Thoracic aorta (tissue), 2 donors: ENCODE measurements around the gene PALB2. TPM values are rescaled to one million over a fixed set of nuclear protein-coding genes. Genes with fewer than 3 reads are reported as not detected.

Experiments
- ATAC-seq: fragments of 150-250 bp; one replicate; pipeline ENCODE4 v1.8.0; 2017; ENCODE audit warnings: low read depth; ENCODE audit not compliant: insufficient number of reproducible peaks, low FRiP score
- DNase-seq: peaks from one replicate; pipeline ENCODE4 v3.0.0-alpha.2; 2020; ENCODE audit warnings: low spot score
- H3K27ac ChIP-seq, 2 donors: fragments of 200-600 bp; sonication (generic); 1 replicate in 1 of 2; 2 replicates in 1 of 2; pipeline ENCODE4 v1.5.1; 2016; ENCODE audit warnings: mild to moderate bottlenecking in 2 of 2, moderate library complexity in 2 of 2
- H3K27me3 ChIP-seq: fragments of 200-600 bp; sonication (generic); replicated peaks from 2 replicates; pipeline ENCODE4 v1.6.0; 2016; ENCODE audit warnings: mild to moderate bottlenecking; ENCODE audit not compliant: insufficient read depth
- H3K36me3 ChIP-seq: fragments of 200-600 bp; sonication (generic); one replicate; pipeline ENCODE4 v1.5.1; 2016
- H3K4me1 ChIP-seq, 2 donors: fragments of 200-600 bp; sonication (generic); 1 replicate in 1 of 2; 2 replicates in 1 of 2; pipeline versions ENCODE4 v1.5.1 to v1.6.0; 2016; ENCODE audit warnings: low read depth in 2 of 2, mild to moderate bottlenecking in 1 of 2; ENCODE audit not compliant: control insufficient read depth in 1 of 2
- H3K4me3 ChIP-seq: fragments of 200-600 bp; sonication (generic); 2 replicates; pipeline ENCODE4 v1.5.1; 2016; ENCODE audit warnings: mild to moderate bottlenecking
- H3K9me3 ChIP-seq: fragments of 200-600 bp; sonication (generic); 2 replicates; pipeline ENCODE4 v1.5.1; 2016
- total RNA-seq, 2 donors: library from RNA; depleted of rRNA; stranded (reverse); fragments of >200 nt; gene quantifications; one replicate each; pipeline versions ENCODE4 v1.1.0 to v1.2.3, GENCODE V29; 2016
- TF ChIP-seq, protein P1 (sequence below): fragments of 200-600 bp; sonication (generic); IDR thresholded peaks from one replicate; pipeline ENCODE4 v1.5.1; 2019; ENCODE audit warnings: antibody characterized with exemption

Gene PALB2
- total RNA-seq, 2 donors from 2014 or later = 5.1 to 14.2 TPM

GRCh38 chr16:23673971-23674614, 33.0 kb upstream of the PALB2 start:
- TF ChIP-seq, protein P1, sequence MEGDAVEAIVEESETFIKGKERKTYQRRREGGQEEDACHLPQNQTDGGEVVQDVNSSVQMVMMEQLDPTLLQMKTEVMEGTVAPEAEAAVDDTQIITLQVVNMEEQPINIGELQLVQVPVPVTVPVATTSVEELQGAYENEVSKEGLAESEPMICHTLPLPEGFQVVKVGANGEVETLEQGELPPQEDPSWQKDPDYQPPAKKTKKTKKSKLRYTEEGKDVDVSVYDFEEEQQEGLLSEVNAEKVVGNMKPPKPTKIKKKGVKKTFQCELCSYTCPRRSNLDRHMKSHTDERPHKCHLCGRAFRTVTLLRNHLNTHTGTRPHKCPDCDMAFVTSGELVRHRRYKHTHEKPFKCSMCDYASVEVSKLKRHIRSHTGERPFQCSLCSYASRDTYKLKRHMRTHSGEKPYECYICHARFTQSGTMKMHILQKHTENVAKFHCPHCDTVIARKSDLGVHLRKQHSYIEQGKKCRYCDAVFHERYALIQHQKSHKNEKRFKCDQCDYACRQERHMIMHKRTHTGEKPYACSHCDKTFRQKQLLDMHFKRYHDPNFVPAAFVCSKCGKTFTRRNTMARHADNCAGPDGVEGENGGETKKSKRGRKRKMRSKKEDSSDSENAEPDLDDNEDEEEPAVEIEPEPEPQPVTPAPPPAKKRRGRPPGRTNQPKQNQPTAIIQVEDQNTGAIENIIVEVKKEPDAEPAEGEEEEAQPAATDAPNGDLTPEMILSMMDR = no peak
- ATAC-seq = no peak
- Histone ChIP-seq H3K4me3 (no peak overlapping the region), H3K36me3 (peaks cover 15% of the 10 kb centered on the region), H3K27ac (no peak overlapping the region), H3K4me1 (peaks cover 2 to 10% of the 10 kb centered on the region in 2 donors), H3K9me3 (no peaks in the 10 kb centered on the region), H3K27me3 (no peaks in the 10 kb centered on the region)
- no peak for DNase-seq

DNA sequence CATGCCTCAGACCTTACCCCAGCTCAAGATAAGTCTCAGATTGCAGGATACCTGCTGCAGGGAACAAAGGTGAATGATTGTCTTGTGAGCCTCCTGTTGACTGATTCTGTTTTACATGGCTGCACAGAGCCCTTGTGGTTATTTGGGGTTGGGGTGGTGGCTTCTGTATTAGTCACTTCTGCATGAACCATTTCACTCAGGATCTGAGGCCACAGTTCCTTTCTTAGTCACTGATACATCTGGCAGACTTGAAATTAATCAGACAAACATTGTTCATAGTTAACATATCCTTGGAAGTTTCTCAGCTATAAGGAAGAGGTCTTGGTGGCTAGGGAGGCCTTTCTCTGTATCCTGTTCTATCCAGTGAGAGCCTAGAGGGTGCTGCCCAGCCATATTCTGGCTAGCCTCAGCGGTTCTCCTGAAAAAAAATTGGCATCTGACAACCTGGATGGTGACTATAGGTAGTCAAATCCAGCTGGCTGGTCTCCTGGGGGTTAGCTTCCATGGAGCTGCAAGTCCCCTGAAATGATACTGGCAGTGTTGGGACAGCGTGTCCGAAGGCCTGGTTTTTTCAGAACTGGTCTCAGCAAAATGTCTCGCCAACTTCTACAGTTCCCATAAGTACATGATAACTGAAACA, 29.1 kb upstream of the PALB2 start:
- no peaks in the 10 kb centered on the region for H3K27me3 ChIP-seq
- TF ChIP-seq, protein P1 = no peak

GRCh38 chr16:23668873-23669272, 27.8 kb upstream of the PALB2 start:
- DNase-seq (no peak), ATAC-seq (no peak)
- H3K4me1 ChIP-seq = no peaks in the 10 kb centered on the region
- no peak overlapping the region for H3K4me3 ChIP-seq
- TF ChIP-seq, protein P1 = no peak
- H3K36me3 ChIP-seq = peaks cover 60% of the 10 kb centered on the region
- no peak overlapping the region for H3K27ac ChIP-seq
- H3K9me3 ChIP-seq = no peaks in the 10 kb centered on the region
- no peaks in the 10 kb centered on the region for H3K27me3 ChIP-seq

More for the DNA sequence above, 29.1 kb upstream of the PALB2 start:
- H3K4me3 ChIP-seq = no peak overlapping the region
- H3K36me3 ChIP-seq = peaks cover 49% of the 10 kb centered on the region
- H3K9me3 ChIP-seq = no peaks in the 10 kb centered on the region
- H3K27ac ChIP-seq = no peak overlapping the region
- no peaks in the 10 kb centered on the region for H3K4me1 ChIP-seq
- ATAC-seq = no peak
- no peak for DNase-seq

GRCh38 chr16:23668225-23668624, 27.1 kb upstream of the PALB2 start:
- Histone ChIP-seq H3K27me3 (no peaks in the 10 kb centered on the region), H3K36me3 (peaks cover 61% of the 10 kb centered on the region)

GRCh38 chr16:23667355-23667659, 26.2 kb upstream of the PALB2 start:
- TF ChIP-seq, protein P1 = no peak
- Histone ChIP-seq H3K4me3 (no peak overlapping the region), H3K27ac (no peak overlapping the region), H3K4me1 (no peaks in the 10 kb centered on the region), H3K27me3 (no peaks in the 10 kb centered on the region), H3K9me3 (no peaks in the 10 kb centered on the region), H3K36me3 (peaks cover 70% of the 10 kb centered on the region)
- DNase-seq = no peak
- ATAC-seq = no peak

More at GRCh38 chr16:23668225-23668624, 27.1 kb upstream of the PALB2 start:
- H3K4me1 ChIP-seq = no peaks in the 10 kb centered on the region
- TF ChIP-seq, protein P1 = no peak
- DNase-seq = no peak
- ATAC-seq = no peak
- H3K4me3 ChIP-seq = no peak overlapping the region
- H3K27ac ChIP-seq = no peak overlapping the region
- H3K9me3 ChIP-seq = no peaks in the 10 kb centered on the region
